Measurements from ENCODE around the gene SPINK2. TPM values are rescaled to one million over a fixed set of nuclear protein-coding genes. Genes with fewer than 3 reads are reported as not detected.

SPINK2 gene
- total and polyA plus RNA-seq, 2 donors = 0.24 TPM; not detected in 1

- no peak overlapping the region for H3K4me3 ChIP-seq (ENCODE audit: low read depth, low read length)
- DNase-seq (ENCODE audit: extremely low spot score) = no peak
- peak overlapping the region; percentile 60 for H3K27ac ChIP-seq (ENCODE audit: low read depth)
- WGBS = 26% methylated on average over 6 of the region's 6 CpGs
- H3K36me3 ChIP-seq (ENCODE audit: insufficient read depth) = no peaks in the 10 kb centered on the region
- H3K4me1 ChIP-seq (ENCODE audit: insufficient read depth) = no peaks in the 10 kb centered on the region
These were observed 34.1 kb downstream of the SPINK2 start for GRCh38 chr4:56787380-56787779.

GRCh38 chr4:56786955-56787354 is 34.5 kb downstream of the SPINK2 start:
- Histone ChIP-seq H3K36me3 (ENCODE audit: insufficient read depth) (no peaks in the 10 kb centered on the region), H3K4me3 (ENCODE audit: low read depth, low read length) (no peak overlapping the region), H3K27ac (ENCODE audit: low read depth) (peak overlapping the region; percentile 60), H3K4me1 (ENCODE audit: insufficient read depth) (no peaks in the 10 kb centered on the region)
- peak; percentile 32 for DNase-seq (ENCODE audit: extremely low spot score)
- WGBS = 17% methylated on average over 9 of the region's 9 CpGs

DNA sequence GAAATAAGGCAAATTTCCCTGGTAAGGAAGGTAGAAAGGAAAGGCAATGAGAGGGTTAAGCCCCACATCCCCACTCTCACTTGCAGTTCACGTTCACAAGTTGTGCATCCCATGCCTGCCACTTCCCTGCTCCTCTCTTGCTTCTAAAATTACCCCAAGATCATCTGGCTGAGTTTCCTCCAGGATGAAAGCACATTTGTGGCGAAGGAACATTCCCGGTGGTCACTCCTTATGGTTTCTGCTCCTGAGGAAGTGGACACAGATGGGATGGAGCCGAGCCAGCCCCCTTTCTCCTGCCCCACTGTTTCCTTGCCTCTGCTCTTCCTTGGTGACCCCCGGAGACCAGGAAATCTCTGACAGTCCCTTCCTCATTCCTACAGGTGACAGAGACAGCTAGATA is 37.5 kb downstream of the SPINK2 start:
- DNase-seq (ENCODE audit: extremely low spot score) = no peak
- H3K4me1 ChIP-seq (ENCODE audit: insufficient read depth) = no peaks in the 10 kb centered on the region
- WGBS = 51% methylated on average over 5 of the region's 5 CpGs
- H3K27ac ChIP-seq (ENCODE audit: low read depth) = no peak overlapping the region
- H3K4me3 ChIP-seq (ENCODE audit: low read depth, low read length) = no peak overlapping the region
- H3K36me3 ChIP-seq (ENCODE audit: insufficient read depth) = no peaks in the 10 kb centered on the region

DNA sequence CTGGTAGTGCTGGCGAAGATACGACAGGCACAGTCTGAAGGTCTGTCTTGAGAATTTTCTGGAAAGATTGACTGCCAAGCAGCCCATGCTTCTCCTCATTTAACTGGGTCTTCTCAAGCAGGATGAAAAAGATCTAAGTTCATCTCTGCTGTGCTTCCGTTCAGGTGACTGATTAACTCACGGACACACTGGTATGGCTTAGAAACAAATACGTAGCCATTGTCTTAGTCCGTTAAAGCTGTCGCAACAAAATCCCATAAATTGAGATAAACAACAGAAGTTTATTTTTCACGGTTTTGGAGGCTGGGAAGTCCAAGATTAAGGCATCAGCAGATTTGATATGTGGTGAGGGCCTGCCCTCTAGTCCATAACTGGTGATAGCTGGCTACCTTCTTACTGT is 39.5 kb downstream of the SPINK2 start:
- DNase-seq (ENCODE audit: extremely low spot score) = no peak
- Histone ChIP-seq H3K4me1 (ENCODE audit: insufficient read depth) (no peaks in the 10 kb centered on the region), H3K36me3 (ENCODE audit: insufficient read depth) (no peaks in the 10 kb centered on the region), H3K4me3 (ENCODE audit: low read depth, low read length) (no peak overlapping the region), H3K27ac (ENCODE audit: low read depth) (no peak overlapping the region)
- WGBS = 93% methylated on average over 8 of the region's 8 CpGs

DNA sequence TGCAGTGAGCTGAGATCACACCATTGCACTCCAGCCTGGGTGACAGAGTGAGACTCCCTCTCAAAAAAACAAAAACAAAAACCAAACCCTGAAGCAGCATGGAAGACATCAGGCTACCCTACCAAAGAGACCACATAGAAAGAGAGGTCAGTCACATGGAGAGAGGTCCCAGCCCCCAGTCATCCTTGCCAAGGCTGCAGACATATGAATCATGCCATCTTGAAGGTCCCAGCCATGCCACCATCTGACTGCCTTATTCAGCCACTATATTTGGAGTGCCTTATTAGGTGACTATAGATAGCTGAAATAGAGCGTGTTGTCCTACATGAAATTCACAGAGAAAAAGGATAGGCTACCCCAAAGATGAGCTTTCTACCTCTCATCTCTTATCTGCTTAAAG is 48.2 kb downstream of the SPINK2 start:
- Histone ChIP-seq H3K4me1 (ENCODE audit: insufficient read depth) (no peaks in the 10 kb centered on the region), H3K36me3 (ENCODE audit: insufficient read depth) (no peaks in the 10 kb centered on the region), H3K27ac (ENCODE audit: low read depth) (no peak overlapping the region), H3K4me3 (ENCODE audit: low read depth, low read length) (no peak overlapping the region)
- DNase-seq (ENCODE audit: extremely low spot score) = no peak
- 100% methylated on average over 1 of the region's 1 CpG for WGBS

DNA sequence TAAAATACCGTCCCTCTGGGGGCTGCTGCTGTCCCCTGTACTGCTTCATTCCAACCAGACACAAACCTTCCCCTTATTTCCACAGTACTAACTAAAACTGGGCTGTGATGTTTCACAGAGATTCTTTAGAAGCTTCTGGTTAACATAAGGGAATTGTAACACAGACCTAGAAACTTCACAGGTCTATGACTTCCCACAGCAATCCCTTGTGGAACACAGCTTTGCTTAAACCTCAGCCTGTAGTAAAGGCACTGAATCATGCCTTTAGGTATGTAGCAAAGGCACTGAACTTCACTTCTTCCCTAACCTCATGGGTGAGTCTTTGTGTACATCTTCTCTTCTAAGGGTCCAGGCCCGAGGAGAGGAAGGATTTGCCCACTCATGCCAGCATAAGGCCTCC is 49.4 kb downstream of the SPINK2 start:
- no peak overlapping the region for H3K27ac ChIP-seq (ENCODE audit: low read depth)
- H3K4me3 ChIP-seq (ENCODE audit: low read depth, low read length) = no peak overlapping the region
- H3K4me1 ChIP-seq (ENCODE audit: insufficient read depth) = no peaks in the 10 kb centered on the region

DNA sequence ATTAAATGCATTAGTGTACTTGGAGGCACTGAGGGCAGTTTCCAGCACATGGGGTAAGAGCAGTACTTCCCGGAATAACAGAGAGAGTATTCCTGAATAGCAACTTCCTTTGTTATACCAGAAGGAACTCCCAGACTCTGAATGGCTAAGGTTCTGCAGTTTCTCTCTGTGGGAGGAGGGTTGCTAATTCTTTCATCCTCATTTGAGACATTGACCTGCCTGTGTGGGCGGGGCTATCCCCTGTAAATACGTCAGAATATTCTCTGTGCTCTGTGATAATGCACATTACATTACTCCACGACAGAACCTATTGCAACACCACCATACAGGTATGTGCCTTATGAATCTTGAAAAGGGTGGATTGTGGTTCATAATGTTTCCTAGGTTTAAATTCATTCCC is 52.7 kb downstream of the SPINK2 start:
- 63% methylated on average over 4 of the region's 4 CpGs for WGBS
- no peak overlapping the region for H3K27ac ChIP-seq (ENCODE audit: low read depth)
- H3K4me1 ChIP-seq (ENCODE audit: insufficient read depth) = no peaks in the 10 kb centered on the region
- H3K4me3 ChIP-seq (ENCODE audit: low read depth, low read length) = no peak overlapping the region
- no peaks in the 10 kb centered on the region for H3K36me3 ChIP-seq (ENCODE audit: insufficient read depth)
- DNase-seq (ENCODE audit: extremely low spot score) = no peak

More for the DNA sequence above, 49.4 kb downstream of the SPINK2 start:
- DNase-seq (ENCODE audit: extremely low spot score) = no peak
- 68% methylated on average over 2 of the region's 2 CpGs for WGBS
- H3K36me3 ChIP-seq (ENCODE audit: insufficient read depth) = no peaks in the 10 kb centered on the region

GRCh38 chr4:56768316-56768715 is 53.2 kb downstream of the SPINK2 start:
- no peak overlapping the region for H3K4me3 ChIP-seq (ENCODE audit: low read depth, low read length)
- H3K4me1 ChIP-seq (ENCODE audit: insufficient read depth) = no peaks in the 10 kb centered on the region
- WGBS = 64% methylated on average over 3 of the region's 3 CpGs
- no peak for DNase-seq (ENCODE audit: extremely low spot score)
- H3K36me3 ChIP-seq (ENCODE audit: insufficient read depth) = no peaks in the 10 kb centered on the region
- no peak overlapping the region for H3K27ac ChIP-seq (ENCODE audit: low read depth)

GRCh38 chr4:56767567-56767966 is 53.9 kb downstream of the SPINK2 start:
- no peak overlapping the region for H3K4me3 ChIP-seq (ENCODE audit: low read depth, low read length)
- DNase-seq (ENCODE audit: extremely low spot score) = no peak
- H3K4me1 ChIP-seq (ENCODE audit: insufficient read depth) = no peaks in the 10 kb centered on the region
- H3K36me3 ChIP-seq (ENCODE audit: insufficient read depth) = no peaks in the 10 kb centered on the region
- H3K27ac ChIP-seq (ENCODE audit: low read depth) = no peak overlapping the region

GRCh38 chr4:56764775-56765174 is 56.7 kb downstream of the SPINK2 start:
- H3K36me3 ChIP-seq (ENCODE audit: insufficient read depth) = no peaks in the 10 kb centered on the region

DNA sequence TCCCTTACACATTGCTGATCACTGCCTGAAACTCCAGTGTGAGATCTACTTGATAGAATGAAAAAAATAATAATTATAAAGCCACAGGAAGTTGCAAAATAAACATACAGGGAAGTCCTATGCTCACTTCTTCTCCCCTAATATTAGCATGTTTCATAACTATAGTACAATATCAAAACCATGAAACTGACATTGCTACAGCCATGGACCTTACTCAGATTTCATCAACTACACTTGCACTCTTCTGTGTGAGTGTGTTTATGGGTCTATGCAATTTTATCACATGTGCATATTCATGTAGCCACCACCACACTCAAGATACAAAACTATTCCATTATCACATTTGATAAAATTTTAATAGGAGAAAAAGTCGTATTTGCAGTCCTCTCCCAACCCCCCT is 57.3 kb downstream of the SPINK2 start:
- H3K4me1 ChIP-seq (ENCODE audit: insufficient read depth) = no peaks in the 10 kb centered on the region
- H3K4me3 ChIP-seq (ENCODE audit: low read depth, low read length) = no peak overlapping the region
- no peaks in the 10 kb centered on the region for H3K36me3 ChIP-seq (ENCODE audit: insufficient read depth)
- no peak for DNase-seq (ENCODE audit: extremely low spot score)
- H3K27ac ChIP-seq (ENCODE audit: low read depth) = no peak overlapping the region
- WGBS = 47% methylated on average over 1 of the region's 1 CpG

More at GRCh38 chr4:56764775-56765174, 56.7 kb downstream of the SPINK2 start:
- Histone ChIP-seq H3K4me3 (ENCODE audit: low read depth, low read length) (no peak overlapping the region), H3K4me1 (ENCODE audit: insufficient read depth) (no peaks in the 10 kb centered on the region), H3K27ac (ENCODE audit: low read depth) (no peak overlapping the region)
- WGBS = 57% methylated on average over 5 of the region's 5 CpGs
- DNase-seq (ENCODE audit: extremely low spot score) = no peak

GRCh38 chr4:56762484-56763250 is 58.8 kb downstream of the SPINK2 start:
- Histone ChIP-seq H3K27ac (ENCODE audit: low read depth) (no peak overlapping the region), H3K36me3 (ENCODE audit: insufficient read depth) (no peaks in the 10 kb centered on the region), H3K4me3 (ENCODE audit: low read depth, low read length) (no peak overlapping the region), H3K4me1 (ENCODE audit: insufficient read depth) (no peaks in the 10 kb centered on the region)
- no peak for DNase-seq (ENCODE audit: extremely low spot score)
- 70% methylated on average over 10 of the region's 10 CpGs for WGBS

- peaks cover 2% of the 10 kb centered on the region for H3K4me1 ChIP-seq (ENCODE audit: insufficient read depth)
- DNase-seq (ENCODE audit: extremely low spot score) = no peak
- no peaks in the 10 kb centered on the region for H3K36me3 ChIP-seq (ENCODE audit: insufficient read depth)
- no peak overlapping the region for H3K27ac ChIP-seq (ENCODE audit: low read depth)
- WGBS = 68% methylated on average over 1 of the region's 1 CpG
- H3K4me3 ChIP-seq (ENCODE audit: low read depth, low read length) = no peak overlapping the region
These were observed 61.3 kb downstream of the SPINK2 start for GRCh38 chr4:56760183-56760582.

All from urinary bladder (tissue), 4 donors.